AG08395 (cell line): ENCODE data around the gene HOXC6.

Source experiments
- DNase-seq: peaks from one replicate; pipeline ENCODE4 v3.0.0; 2012; ENCODE audit warnings: mixed read lengths, low spot score

HOXC6 gene

DNA sequence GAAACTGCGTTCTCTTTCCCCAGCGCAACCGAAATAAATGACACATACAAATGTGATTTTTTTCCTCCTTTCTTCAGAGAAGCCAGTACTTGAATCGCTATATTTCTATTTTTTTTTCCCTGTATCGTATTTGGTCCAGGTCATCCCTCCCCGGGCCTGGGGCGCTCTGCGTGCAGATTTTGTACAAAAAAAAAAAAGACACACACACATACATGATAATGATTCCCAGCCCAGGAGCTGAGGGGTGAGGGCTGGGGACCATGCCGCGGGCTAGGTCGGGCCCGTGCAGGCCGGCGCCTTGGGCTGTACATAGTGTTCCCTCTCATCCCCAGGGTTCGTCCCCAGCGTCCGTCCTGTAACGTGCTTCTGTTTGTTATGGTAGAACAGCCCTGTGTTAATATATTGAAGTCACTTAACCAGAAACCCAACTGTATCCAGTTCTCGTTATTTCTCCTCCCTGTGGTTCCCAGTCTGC, 25.3 kb upstream of the HOXC6 start:
- no peak for DNase-seq

DNA sequence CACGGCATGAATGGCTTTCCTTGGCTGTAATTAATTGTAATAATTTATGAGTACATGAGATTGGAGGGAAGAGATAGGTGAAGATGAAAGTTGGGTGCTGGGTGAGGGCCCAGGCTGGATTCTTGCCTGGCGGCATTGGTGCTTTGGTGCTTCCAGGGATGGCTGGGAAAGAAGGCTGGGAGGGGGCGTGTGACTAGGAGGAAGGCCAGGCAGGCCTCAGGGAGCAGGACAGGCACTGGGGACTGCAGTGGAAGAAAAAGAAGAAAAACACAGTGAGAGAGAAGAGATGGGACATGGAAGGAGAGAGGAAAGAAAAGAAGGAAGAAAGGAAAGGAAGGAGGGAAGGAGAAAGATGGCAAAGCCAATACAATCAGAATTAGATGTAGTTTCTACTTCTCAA, 24.6 kb upstream of the HOXC6 start:
- DNase-seq, result no peak

DNA sequence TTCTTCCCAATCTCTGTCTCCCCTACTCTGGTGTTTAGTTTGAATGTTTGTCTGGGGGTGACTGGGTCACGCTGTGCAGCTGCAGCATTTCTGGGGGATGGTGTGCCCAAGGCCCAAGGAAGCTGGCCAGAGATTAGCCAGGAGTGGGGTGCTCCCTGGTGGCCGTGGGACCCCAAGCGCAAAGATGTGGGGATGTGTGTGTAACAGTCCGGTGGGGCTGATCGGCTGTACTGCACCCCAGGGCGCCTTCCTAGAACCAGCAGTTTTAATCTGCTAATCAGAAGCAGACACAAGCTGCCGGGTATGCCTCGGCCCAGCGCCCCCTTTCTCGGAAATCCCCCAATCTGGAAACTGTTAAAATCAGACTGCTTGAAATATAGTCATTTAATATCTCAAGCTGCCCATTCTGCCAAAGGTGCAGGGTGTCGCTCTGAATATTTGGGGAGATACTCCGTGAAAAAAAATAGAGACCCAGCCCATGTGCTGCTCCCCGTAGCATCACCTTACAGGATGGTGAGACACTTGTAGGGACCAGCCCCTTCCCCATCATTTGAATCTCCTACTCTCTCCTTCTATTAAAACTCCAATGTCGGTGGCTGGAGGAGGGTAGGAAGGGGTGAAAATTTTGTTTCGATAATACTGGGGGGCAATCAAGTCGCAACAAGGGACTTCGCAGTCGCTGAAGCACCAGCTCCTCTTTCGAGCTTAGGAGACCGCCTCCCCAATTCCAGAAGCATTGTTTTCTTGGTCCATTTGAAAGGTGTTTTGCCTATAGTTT, 24.0 kb upstream of the HOXC6 start:
- DNase-seq, result no peak

DNA sequence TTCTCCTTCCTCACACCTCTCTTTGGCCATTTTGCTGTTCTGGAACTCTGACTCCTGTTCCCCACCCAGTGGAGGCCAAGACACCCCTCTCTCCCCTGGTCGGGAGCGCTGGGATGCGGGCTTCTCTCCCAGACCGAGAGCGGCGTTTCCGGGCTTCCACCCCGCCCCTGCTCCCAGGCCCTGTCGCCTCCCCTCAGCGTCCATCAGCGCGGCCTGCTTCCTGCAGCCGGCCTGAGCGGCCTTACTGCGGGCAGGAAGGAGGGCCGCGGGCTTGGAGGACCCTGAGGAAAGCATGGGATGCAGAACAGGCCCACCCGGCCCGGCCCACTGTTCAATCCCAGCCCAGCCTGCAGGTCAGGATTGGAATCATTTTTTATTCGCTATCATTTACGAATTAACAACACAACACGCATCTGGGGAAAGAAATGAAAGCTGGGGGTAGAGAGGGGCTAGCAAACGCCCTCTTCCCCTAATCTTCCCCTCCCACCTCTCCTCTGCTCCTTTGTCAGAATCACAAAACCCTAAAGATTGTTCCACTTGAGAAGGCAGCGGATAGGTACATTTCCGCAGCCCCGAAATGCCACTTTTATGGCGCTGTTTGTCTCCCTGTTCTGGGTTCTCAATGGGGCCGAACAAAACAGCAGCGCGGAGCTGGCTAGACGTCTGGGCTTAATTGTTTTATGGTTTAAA, 23.3 kb upstream of the HOXC6 start:
- no peak for DNase-seq

DNA sequence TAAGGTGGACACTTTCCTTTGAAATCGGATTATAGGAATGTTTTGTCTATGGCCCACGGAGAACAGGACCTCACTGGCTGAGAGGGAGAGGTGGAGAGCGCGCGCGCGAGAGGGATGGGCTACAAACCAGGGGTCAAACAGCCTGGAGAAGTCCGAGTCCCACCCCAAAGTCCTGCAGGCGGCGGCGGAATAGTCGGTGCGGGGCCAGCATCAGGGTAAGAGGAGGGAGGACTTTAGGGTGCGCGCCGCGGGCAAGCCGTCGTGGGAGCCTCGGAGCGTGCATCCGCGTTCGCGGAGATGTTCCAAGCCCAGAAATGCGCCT, 22.7 kb upstream of the HOXC6 start:
- DNase-seq, result no peak

DNA sequence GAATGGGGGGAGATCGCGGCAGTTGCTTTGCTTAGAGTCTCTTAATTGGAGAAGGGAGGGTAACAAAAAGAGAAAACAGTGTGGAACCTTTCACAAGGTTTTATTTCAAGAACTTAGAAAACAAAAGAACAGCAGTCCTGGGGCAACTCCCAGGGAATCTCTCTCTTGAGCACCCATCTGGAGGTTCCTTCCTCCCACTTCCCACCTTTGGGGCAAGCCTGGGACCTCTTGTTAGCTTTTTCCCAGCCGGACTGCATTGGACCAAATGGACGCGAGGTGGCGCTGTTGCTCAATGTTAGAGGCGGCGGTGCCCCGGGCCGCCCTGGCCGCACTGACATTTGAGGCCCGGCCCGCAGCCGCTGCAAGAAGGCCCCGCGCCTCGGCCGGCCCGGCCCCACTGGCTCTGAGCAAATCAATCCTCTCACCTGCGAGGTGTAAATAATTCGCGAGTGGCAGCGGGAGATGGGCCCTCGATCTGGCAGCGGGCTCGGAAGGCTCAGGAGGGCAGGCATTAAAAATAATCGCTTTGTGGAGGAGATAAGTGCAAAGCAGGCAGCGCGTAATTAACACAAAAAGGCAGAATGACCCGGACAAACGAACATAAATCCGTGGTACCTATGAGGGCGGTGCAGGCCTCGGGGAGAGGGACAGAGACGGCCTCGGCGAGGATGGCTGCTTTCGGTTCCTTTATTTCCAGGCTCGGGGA, 22.2 kb upstream of the HOXC6 start:
- peak; percentile 79 for DNase-seq

DNA sequence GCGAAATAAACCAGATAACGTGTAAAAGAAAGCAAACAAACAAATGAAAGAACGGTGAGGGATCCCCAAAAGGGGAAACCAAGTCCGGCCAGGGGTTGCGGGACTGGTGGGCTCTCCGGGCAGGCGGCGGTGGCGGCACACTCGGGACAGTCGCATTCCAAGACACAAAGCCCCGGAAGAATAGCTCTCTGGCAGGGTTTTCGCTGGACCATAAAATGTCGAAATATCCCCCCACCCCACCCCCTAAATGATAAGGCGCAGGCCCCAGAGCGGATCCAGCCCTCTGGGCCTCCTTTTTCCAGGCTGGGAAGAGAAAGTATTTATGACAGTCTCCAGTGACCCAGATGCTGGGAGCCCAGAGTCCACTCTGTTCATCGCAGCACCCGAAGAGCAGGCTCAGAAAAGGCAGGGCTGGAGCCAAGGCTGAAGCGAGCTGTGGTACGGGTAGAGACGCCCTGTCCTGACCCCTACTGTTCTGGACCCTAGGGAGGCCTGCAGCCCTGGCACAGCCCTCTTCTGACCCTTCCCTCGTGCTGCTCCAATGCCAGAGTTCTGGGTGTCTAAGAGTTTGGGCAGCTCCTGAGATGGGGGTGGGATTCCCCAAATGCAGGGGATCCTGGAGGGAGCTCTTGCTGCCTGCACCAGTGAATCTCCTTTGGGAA, 21.6 kb upstream of the HOXC6 start:
- no peak for DNase-seq

DNA sequence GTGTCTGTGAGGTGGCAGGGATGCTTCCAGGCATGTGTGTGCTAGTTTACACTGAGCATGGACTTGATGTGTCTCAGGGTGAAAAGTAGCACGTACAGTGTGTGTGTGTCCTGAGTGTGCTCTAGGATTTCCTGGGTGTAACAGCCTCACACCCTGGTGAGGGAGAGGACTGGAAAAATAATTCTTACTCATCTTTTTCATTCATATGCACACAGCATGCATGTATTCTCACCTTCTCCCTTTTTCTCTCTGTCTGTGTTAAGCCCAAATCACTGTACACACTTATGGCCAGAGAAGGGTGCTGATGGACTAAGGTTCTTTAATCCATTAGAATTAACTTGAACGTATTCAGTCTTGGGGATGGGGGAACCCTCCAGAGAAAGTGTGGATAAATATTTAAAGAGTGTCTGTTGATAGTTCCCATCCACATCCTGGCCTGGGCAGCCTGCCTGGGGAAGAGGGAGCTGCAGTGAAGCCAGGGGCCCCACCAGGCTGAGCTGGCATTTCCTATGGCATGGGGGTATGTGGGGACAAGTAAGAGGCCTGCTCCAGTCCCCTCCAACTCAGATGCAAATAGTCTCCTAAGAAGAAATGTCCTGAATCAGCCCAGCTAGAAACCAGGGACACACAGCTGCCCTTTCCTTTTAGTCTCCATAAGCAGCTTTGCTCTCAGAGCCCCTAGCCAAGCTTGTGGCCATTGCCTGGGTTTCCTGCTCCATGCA, 20.5 kb upstream of the HOXC6 start:
- DNase-seq, result no peak

DNA sequence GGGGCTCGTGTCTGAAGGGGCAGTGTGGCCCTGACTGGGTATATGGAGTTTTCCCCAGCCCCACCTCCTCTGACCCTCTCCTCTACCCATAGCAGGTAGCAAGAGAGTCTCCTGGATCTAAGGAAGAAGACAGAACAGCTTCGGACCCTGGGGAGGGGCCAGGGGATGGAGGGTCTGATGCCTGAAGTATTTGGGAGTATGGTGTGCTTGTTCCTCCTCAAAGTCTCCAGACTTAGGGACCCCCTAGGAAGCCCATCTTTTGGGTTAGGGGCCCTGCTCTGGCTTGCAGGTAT, 20.0 kb upstream of the HOXC6 start:
- no peak for DNase-seq

DNA sequence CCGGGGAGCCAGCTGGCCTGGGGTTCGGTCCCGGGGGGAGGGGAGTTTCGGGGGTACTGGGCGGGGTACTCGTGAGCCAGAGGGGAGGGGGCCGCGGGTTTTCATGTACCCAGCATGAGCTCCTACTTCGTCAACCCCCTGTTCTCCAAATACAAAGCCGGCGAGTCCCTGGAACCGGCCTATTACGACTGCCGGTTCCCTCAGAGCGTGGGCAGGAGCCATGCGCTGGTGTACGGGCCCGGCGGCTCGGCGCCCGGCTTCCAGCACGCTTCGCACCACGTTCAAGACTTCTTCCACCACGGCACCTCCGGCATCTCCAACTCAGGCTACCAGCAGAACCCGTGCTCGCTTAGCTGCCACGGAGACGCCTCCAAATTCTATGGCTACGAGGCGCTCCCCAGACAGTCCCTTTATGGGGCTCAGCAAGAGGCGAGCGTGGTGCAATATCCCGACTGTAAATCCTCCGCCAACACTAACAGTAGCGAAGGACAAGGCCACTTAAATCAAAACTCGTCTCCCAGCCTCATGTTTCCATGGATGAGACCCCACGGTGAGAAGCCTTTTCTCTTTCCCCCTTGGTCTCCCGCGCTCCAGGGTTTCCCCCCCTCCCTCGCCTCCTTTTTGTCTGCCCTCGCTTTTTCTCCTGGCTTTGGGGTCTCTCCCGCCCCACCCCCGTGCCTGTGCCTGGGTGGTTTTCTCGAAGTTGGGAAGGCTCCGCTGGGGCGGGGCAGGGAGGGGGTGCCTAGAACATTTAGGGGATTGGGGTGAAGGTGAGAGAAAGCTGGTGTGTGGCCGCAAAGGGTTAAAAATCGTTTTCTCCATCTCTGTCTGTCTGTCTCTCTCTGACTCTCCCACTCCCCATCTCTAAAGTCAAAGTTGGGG, 18.8 kb upstream of the HOXC6 start:
- DNase-seq, result no peak

DNA sequence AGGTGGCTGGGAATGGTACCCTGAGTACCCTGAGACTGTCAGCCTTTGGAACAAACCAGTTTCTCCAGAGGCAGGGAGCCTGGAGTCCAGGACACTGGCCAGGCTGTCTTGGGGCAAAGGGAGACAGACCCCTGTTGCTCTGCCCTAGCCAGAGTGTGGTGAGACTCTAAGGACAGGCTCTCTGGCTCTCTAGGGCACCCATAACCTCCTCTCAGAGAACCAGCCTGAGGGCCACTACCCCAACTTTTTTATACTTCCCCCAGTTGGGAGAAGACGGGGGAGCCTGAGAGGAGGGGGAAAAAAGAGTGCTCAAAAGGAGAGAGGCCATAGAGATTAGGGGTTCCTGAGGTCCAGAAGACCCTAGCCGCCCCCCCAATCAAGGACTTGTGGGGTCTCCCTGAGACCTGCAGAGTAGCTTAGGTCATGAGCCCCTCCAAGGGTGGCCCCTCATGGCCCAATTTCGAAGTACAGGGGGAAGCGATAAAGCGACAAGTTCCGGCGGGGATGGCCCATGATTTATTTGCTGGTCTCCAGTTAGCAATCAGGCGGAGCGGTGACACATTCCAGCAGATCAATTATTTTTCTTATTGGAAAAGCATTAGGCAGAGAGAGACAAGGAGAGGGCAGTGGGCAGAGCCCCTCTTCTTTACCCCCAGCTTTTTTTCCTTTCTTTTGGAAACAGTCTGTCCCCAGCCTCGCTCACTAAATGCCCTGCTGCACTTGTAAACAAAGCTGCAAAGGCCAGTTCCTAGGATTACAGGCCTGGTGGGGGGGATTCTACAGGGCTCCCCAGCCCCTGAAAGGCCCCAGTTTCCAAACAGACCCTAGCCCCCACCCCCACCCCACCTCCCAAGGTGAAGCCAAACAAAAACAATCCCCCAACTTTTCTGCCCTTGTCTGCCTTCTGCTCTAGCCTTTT, 17.9 kb upstream of the HOXC6 start:
- no peak for DNase-seq

DNA sequence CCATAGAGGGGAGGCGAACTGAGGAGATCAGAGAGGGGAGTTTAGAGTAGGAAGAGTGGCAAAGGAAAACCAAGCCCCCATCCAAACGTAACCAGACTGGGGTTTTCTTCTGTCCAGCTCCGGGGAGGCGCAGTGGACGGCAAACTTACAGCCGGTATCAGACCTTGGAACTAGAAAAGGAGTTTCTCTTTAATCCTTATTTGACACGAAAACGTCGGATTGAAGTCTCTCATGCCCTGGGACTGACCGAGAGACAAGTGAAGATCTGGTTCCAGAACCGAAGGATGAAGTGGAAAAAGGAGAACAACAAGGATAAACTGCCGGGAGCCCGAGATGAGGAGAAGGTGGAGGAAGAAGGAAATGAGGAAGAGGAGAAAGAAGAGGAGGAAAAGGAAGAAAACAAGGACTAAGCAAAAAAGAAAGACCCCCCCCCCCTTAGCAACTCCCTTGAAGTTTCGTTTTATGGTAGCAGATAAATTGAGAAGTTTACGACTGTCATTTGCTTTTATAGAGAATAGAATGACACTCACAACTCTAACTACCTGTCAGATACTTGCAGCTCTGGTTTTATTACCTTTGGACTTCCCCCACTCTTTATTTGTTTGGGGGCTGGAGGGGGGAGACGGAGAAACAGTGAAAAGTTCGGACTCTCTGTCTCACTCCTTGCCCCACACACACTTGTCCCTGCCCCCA, 17.1 kb upstream of the HOXC6 start:
- no peak for DNase-seq

DNA sequence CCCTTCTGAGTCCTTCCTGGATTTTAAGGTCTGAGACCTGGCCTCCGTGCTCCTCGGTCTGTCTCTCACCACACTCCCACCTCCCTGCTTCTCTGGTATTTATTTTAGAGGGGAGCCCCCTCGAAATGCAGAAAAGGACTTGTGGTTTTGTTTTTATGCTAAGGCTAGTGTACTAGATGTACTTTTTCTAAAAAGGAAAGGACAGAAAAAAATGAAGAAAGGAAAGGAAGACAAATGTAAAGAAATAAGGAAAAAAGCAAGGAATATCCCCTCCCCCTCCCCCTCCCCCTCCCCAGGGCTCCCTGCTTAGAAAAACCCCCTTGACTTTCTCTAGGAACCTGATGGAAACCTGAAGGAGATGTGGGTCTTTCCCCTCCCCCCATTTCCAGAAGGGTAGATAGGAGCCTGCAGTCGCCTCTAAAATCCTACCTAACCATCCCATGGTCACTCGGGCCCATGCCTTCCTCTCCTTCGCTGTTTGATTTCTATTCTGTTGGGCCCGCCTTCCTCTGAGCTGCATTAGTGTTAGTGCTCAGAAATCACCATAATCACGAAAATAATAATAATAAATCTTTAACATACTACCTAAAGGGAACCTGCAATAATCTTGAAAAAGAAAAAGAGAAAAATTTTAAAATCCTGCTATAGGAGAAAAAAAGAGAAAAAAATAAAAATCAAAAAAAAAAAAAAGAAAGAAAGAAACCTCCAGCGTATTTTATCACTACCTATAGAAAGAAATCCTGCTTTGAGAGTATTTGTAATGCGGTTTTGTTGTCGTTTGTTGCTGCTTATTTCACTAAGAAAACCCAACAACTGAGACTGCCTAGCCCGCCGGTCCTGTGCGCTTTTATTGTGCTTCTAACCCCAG, 16.3 kb upstream of the HOXC6 start:
- no peak for DNase-seq

DNA sequence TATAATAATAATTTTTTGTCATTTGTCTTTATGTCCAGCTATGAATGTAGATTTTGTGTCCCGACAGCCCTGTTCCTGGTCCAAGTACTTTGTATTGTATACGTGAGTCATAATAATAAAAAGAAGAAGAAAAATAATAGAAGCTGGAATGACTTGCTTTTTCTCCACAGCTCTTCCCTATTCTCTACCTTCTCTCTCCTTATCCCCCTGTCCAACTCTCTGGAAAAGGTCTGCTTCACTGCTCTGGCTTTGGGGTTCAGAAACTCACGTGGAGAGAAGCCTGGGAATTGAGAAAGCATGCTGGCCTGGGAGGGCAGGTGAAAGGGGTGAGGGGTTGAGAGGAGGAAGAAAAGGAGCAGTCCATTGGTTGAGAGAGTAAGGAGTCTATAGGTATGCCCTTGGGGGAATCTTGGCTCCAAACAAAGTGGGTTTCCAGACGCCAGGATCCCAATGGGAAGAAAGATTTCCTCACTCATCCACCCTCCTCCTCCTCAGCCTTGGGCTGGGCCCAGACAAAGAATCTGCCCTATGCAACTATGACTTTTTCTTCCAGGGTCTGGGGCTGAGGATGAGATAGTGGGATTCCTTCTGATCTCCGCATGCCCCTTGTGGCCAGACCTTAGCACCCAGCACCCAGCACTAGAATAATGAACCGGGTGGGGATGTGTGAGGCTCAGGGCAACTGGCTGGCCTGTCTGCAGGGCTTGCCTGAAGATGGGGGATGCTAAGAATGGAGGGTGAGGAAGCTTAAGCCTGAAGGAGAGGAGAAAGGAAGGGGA, 15.4 kb upstream of the HOXC6 start:
- no peak for DNase-seq

DNA sequence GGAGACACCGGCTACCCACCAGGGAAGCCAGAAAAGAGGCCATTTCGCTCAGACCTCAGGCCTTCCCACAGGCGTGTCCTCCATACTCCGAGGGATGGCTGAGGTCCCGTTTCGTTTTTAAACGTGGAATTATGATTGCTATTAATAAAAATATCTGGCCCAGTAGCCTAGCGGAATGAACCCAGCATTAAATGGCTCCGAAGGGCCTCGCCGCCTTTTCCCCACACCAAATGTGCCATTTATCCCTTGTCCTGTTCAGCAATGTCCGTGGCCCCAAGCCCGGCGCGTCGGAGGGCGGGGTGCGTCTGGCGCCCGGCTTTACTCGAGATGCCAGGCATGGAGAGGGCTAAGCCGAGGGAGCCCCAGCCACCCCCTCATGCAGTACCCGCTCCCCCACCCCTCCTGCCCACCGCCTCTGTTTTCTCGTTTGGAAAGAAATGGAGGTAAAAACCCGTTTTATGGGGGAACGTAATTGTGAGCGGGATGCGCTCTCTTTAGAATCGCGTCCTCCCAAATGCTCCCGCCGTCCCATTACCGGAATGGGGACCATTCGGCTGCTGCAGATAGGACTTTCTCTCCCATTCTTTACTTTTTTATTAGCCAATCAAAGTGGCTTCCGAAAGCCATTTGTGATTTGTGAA, 13.7 kb upstream of the HOXC6 start:
- DNase-seq, result no peak

DNA sequence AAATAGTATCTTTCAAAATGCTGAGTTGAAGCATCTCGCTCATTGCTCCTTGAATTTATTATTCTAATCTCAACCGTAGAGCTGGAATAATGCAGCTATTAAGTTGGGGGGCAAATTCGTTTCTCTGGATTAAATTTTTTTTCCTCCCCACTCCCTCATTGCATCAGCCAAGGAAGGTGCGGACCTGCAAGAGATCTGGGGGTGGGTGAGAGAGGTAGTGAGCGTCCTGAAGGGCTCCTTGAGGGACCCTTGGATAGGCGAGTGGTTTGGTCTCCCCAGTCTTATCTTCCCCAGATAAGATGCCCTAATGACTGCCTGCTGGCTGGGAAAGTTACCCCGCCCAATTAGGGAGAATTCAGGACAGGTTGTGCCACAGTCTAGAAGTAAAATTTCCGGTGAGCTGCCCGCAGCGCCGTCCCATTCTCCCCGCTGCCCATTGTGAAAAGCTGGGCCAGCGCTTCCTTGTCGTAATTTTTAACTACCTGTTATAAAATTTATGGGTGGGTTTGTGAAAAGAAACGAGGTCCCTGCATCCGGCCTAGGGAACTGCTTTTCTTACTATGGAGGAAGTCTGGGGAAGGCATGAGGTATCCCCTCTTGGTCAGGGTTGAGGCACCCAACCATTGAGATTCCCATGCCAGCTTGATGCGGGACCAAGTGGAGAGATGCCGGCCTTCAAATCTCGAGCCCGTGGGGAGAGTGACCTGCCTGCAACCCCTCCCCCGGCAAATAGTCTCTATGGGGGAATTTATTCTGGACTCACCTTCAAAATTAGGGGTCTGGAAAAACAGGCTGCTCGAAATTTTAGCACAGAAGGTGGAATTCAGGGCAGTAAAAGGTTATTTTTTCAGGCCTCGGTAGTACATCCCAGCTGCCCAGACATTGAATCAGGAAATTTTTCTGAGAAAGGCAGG, 13.0 kb upstream of the HOXC6 start:
- DNase-seq, result no peak
